ENCODE measurements around the gene KCNK3.
A peak's percentile ranks its signal among the peaks of the same experiment; 100 is the strongest.

The KCNK3 gene

GRCh38 chr2:26712486-26713465 lies 20.3 kb downstream of the KCNK3 start:
- peak in 12 of 14 donors; percentile 4 to 87 (median 52) for DNase-seq

- DNase-seq: no peak
Observed at GRCh38 chr2:26715528-26716270, 23.2 kb downstream of the KCNK3 start.

- no peak for DNase-seq
Observed at GRCh38 chr2:26716340-26716739, 23.8 kb downstream of the KCNK3 start.

GRCh38 chr2:26716769-26717168 lies 24.2 kb downstream of the KCNK3 start:
- no peak for DNase-seq

- DNase-seq: peak in 1 of 14 donors; percentile 77
Observed at GRCh38 chr2:26717362-26717761, 24.8 kb downstream of the KCNK3 start.

GRCh38 chr2:26718949-26719686 lies 26.6 kb downstream of the KCNK3 start:
- DNase-seq: no peak

- DNase-seq: peak in 5 of 14 donors; percentile 16 to 29 (median 18)
Observed at GRCh38 chr2:26720322-26721114, 28.0 kb downstream of the KCNK3 start.

GRCh38 chr2:26721115-26722032 lies 28.9 kb downstream of the KCNK3 start:
- DNase-seq: no peak

GRCh38 chr2:26722328-26722727 lies 29.8 kb downstream of the KCNK3 start:
- DNase-seq: no peak

- no peak for DNase-seq
Observed at GRCh38 chr2:26722911-26723310, 30.4 kb downstream of the KCNK3 start.

GRCh38 chr2:26723475-26723874 lies 31.0 kb downstream of the KCNK3 start:
- no peak for DNase-seq

- DNase-seq: peak in 3 of 14 donors; percentile 7 to 82 (median 24)
Observed at GRCh38 chr2:26723991-26724750, 31.6 kb downstream of the KCNK3 start.

GRCh38 chr2:26724784-26725520 lies 32.4 kb downstream of the KCNK3 start:
- DNase-seq: no peak

GRCh38 chr2:26725521-26725820 lies 32.9 kb downstream of the KCNK3 start:
- peak in 1 of 14 donors; percentile 26 for DNase-seq

- no peak for DNase-seq
Observed at GRCh38 chr2:26726228-26726627, 33.7 kb downstream of the KCNK3 start.

GRCh38 chr2:26727641-26728561 lies 35.4 kb downstream of the KCNK3 start:
- DNase-seq: no peak

GRCh38 chr2:26729311-26729710 lies 36.8 kb downstream of the KCNK3 start:
- no peak for DNase-seq

Measured in C1 segment of cervical spinal cord (tissue), 14 donors.